Activated CD4-positive, alpha-beta T cell treated with anti-CD3 and anti-CD28 coated beads for 36 hours (primary cell): Measurements from ENCODE around the gene FSCN2. TPM values are rescaled to one million over a fixed set of nuclear protein-coding genes. Genes with fewer than 3 reads are reported as not detected.
A peak's percentile ranks its signal among the peaks of the same experiment; 100 is the strongest.

Experiments
- ATAC-seq: fragments of 200-7000 bp; cut with Tn5 transposase; one replicate; pipeline ENCODE4 v1.10.0; 2021; ENCODE audit warnings: mild to moderate bottlenecking, moderate library complexity
- CTCF ChIA-PET: fragments of 350-600 bp; sonication (Branson Sonifier 250); formaldehyde crosslinking; loops from one replicate; lab custom pipeline; 2021; ENCODE audit warnings: antibody characterized with exemption; lab: Charles Lee
- POLR2A ChIA-PET: fragments of 350-600 bp; sonication (Branson Sonifier 250); formaldehyde crosslinking; loops from one replicate; lab custom pipeline; 2021; ENCODE audit warnings: antibody characterized with exemption, inconsistent platforms; lab: Charles Lee
- DNase-seq: peaks from one replicate; pipeline ENCODE4 v3.0.0-alpha.2; 2020
- H3K27ac Mint-ChIP-seq: one replicate; pipeline ENCODE4 v1.8.0; 2021; ENCODE audit warnings: mixed read lengths
- H3K27me3 Mint-ChIP-seq: one replicate; pipeline ENCODE4 v1.8.0; 2021; ENCODE audit warnings: mixed read lengths
- H3K36me3 Mint-ChIP-seq: one replicate; pipeline ENCODE4 v1.8.0; 2021; ENCODE audit warnings: low read depth, mixed read lengths
- H3K4me1 Mint-ChIP-seq: one replicate; pipeline ENCODE4 v1.8.0; 2021; ENCODE audit warnings: mixed read lengths
- H3K4me3 Mint-ChIP-seq: one replicate; pipeline ENCODE4 v1.8.0; 2021; ENCODE audit warnings: mild to moderate bottlenecking, moderate library complexity, mixed read lengths
- H3K9me3 Mint-ChIP-seq: one replicate; pipeline ENCODE4 v1.8.0; 2021; ENCODE audit warnings: low read depth, mixed read lengths
- intact Hi-C, 2 experiments: fragments of 100-400 bp; cut with DNase I in 1 of 2; cut with micrococcal nuclease in 1 of 2; formaldehyde crosslinking; loops; one replicate each; pipeline versions ENCODE4 v1.14.2 to v1.15.1; 2022 to 2024; cut with DNase I, micrococcal nuclease
- total RNA-seq, 2 experiments: library from RNA; stranded (reverse); gene quantifications; one replicate each; pipeline ENCODE4 v1.2.3, GENCODE V29; 2021

FSCN2 gene
- total RNA-seq, 2 experiments from 2014 or later: 0.23 to 0.58 TPM

- DNase-seq (no peak), ATAC-seq (no peak)
- no peaks in the 10 kb centered on the region for H3K4me1 Mint-ChIP-seq
- no peaks in the 10 kb centered on the region for H3K9me3 Mint-ChIP-seq
- ChIA-PET CTCF (no interaction called here), POLR2A (no interaction called here)
- intact Hi-C loops: no loop called here
- no peaks in the 10 kb centered on the region for H3K36me3 Mint-ChIP-seq
- peaks cover 2% of the 10 kb centered on the region for H3K27me3 Mint-ChIP-seq
- no peak overlapping the region for H3K27ac Mint-ChIP-seq
- no peak overlapping the region for H3K4me3 Mint-ChIP-seq
Observed at GRCh38 chr17:81491761-81492160, 36.4 kb upstream of the FSCN2 start.

GRCh38 chr17:81492202-81492601 is 36.0 kb upstream of the FSCN2 start:
- DNase-seq (no peak), ATAC-seq (no peak)
- ChIA-PET POLR2A (no interaction called here), CTCF (interaction anchor here (0.6 kb wide), 1 partner anchor 714 kb away, joined by 4 read pairs; no protein-coding TSS in a partner anchor)
- no peak overlapping the region for H3K4me3 Mint-ChIP-seq
- peaks cover 2% of the 10 kb centered on the region for H3K27me3 Mint-ChIP-seq
- no peak overlapping the region for H3K27ac Mint-ChIP-seq
- no peaks in the 10 kb centered on the region for H3K4me1 Mint-ChIP-seq
- intact Hi-C loops: no loop called here
- no peaks in the 10 kb centered on the region for H3K9me3 Mint-ChIP-seq
- no peaks in the 10 kb centered on the region for H3K36me3 Mint-ChIP-seq

GRCh38 chr17:81492706-81493105 is 35.5 kb upstream of the FSCN2 start:
- H3K9me3 Mint-ChIP-seq: no peaks in the 10 kb centered on the region
- ATAC-seq (no peak), DNase-seq (no peak)
- ChIA-PET CTCF (interaction anchor here (0.6 kb wide), 2 partner anchors 715 to 1634 kb away, joined by 4 read pairs; no protein-coding TSS in a partner anchor), POLR2A (no interaction called here)
- H3K27me3 Mint-ChIP-seq: peaks cover 2% of the 10 kb centered on the region
- no peak overlapping the region for H3K4me3 Mint-ChIP-seq
- no peaks in the 10 kb centered on the region for H3K36me3 Mint-ChIP-seq
- no peak overlapping the region for H3K27ac Mint-ChIP-seq
- intact Hi-C loops: no loop called here
- no peaks in the 10 kb centered on the region for H3K4me1 Mint-ChIP-seq

GRCh38 chr17:81493198-81494038 is 34.8 kb upstream of the FSCN2 start:
- no peak overlapping the region for H3K27ac Mint-ChIP-seq
- H3K4me3 Mint-ChIP-seq: no peak overlapping the region
- no peak for ATAC-seq
- CTCF ChIA-PET: interaction anchor here (0.6 kb wide), 1 partner anchor 1634 kb away, joined by 4 read pairs; no protein-coding TSS in a partner anchor
- no peaks in the 10 kb centered on the region for H3K9me3 Mint-ChIP-seq
- no peak for DNase-seq
- H3K27me3 Mint-ChIP-seq: peaks cover 6% of the 10 kb centered on the region
- no peaks in the 10 kb centered on the region for H3K4me1 Mint-ChIP-seq
- intact Hi-C loops: no loop called here
- H3K36me3 Mint-ChIP-seq: no peaks in the 10 kb centered on the region
- POLR2A ChIA-PET: interaction anchor here (0.6 kb wide), 1 partner anchor 537 kb away, joined by 6 read pairs; no protein-coding TSS in a partner anchor

GRCh38 chr17:81494626-81495377 is 33.4 kb upstream of the FSCN2 start:
- peaks cover 8% of the 10 kb centered on the region for H3K27me3 Mint-ChIP-seq
- peak; percentile 84 for ATAC-seq
- H3K4me3 Mint-ChIP-seq: no peak overlapping the region
- POLR2A ChIA-PET: no interaction called here
- H3K4me1 Mint-ChIP-seq: no peaks in the 10 kb centered on the region
- CTCF ChIA-PET: no interaction called here
- DNase-seq: peak; percentile 51
- no peaks in the 10 kb centered on the region for H3K36me3 Mint-ChIP-seq
- H3K9me3 Mint-ChIP-seq: no peaks in the 10 kb centered on the region
- H3K27ac Mint-ChIP-seq: no peak overlapping the region
- intact Hi-C loops: no loop called here

GRCh38 chr17:81498953-81499600 is 29.1 kb upstream of the FSCN2 start:
- intact Hi-C loops: no loop called here
- ChIA-PET POLR2A (no interaction called here), CTCF (interaction anchor here (0.7 to 1.2 kb wide), 2 partner anchors 10 kb away, joined by 3 to 4 read pairs; no protein-coding TSS in a partner anchor)
- H3K9me3 Mint-ChIP-seq: no peaks in the 10 kb centered on the region
- H3K36me3 Mint-ChIP-seq: no peaks in the 10 kb centered on the region
- no peak overlapping the region for H3K27ac Mint-ChIP-seq
- no peak for ATAC-seq
- H3K27me3 Mint-ChIP-seq: peaks cover 8% of the 10 kb centered on the region
- no peak for DNase-seq
- H3K4me3 Mint-ChIP-seq: no peak overlapping the region
- no peaks in the 10 kb centered on the region for H3K4me1 Mint-ChIP-seq

- intact Hi-C loops: no loop called here
- H3K4me3 Mint-ChIP-seq: no peak overlapping the region
- no peaks in the 10 kb centered on the region for H3K36me3 Mint-ChIP-seq
- no peak for ATAC-seq
- peaks cover 8% of the 10 kb centered on the region for H3K27me3 Mint-ChIP-seq
- no peak overlapping the region for H3K27ac Mint-ChIP-seq
- DNase-seq: no peak
- H3K9me3 Mint-ChIP-seq: no peaks in the 10 kb centered on the region
- ChIA-PET CTCF (interaction anchor here (0.8 kb wide), 1 partner anchor 177 kb away, joined by 3 read pairs; no protein-coding TSS in a partner anchor), POLR2A (interaction anchor here (1.4 kb wide), 1 partner anchor 9 kb away, joined by 3 read pairs; no protein-coding TSS in a partner anchor)
- H3K4me1 Mint-ChIP-seq: no peaks in the 10 kb centered on the region
Observed at GRCh38 chr17:81499601-81499970, 28.6 kb upstream of the FSCN2 start.

GRCh38 chr17:81500047-81500446 is 28.1 kb upstream of the FSCN2 start:
- no peak for ATAC-seq
- H3K27ac Mint-ChIP-seq: no peak overlapping the region
- intact Hi-C loops: no loop called here
- no peaks in the 10 kb centered on the region for H3K4me1 Mint-ChIP-seq
- ChIA-PET POLR2A (interaction anchor here (1.4 kb wide), 1 partner anchor 8 kb away, joined by 3 read pairs; no protein-coding TSS in a partner anchor), CTCF (interaction anchor here (0.8 kb wide), 1 partner anchor 177 kb away, joined by 3 read pairs; no protein-coding TSS in a partner anchor)
- peaks cover 8% of the 10 kb centered on the region for H3K27me3 Mint-ChIP-seq
- DNase-seq: no peak
- H3K9me3 Mint-ChIP-seq: no peaks in the 10 kb centered on the region
- no peaks in the 10 kb centered on the region for H3K36me3 Mint-ChIP-seq
- H3K4me3 Mint-ChIP-seq: no peak overlapping the region

GRCh38 chr17:81502471-81503017 is 25.6 kb upstream of the FSCN2 start:
- intact Hi-C loops: no loop called here
- Mint-ChIP-seq H3K36me3 (no peaks in the 10 kb centered on the region), H3K4me3 (no peak overlapping the region), H3K4me1 (no peaks in the 10 kb centered on the region), H3K27me3 (peaks cover 5% of the 10 kb centered on the region), H3K27ac (no peak overlapping the region), H3K9me3 (no peaks in the 10 kb centered on the region)
- ChIA-PET POLR2A (no interaction called here), CTCF (no interaction called here)
- ATAC-seq (no peak), DNase-seq (no peak)

GRCh38 chr17:81503619-81504018 is 24.6 kb upstream of the FSCN2 start:
- H3K36me3 Mint-ChIP-seq: peaks cover 7% of the 10 kb centered on the region
- H3K9me3 Mint-ChIP-seq: no peaks in the 10 kb centered on the region
- H3K4me1 Mint-ChIP-seq: peaks cover 2% of the 10 kb centered on the region
- ChIA-PET POLR2A (no interaction called here), CTCF (no interaction called here)
- no peak overlapping the region for H3K27ac Mint-ChIP-seq
- H3K4me3 Mint-ChIP-seq: no peak overlapping the region
- no peak for DNase-seq
- ATAC-seq: no peak
- intact Hi-C loops: no loop called here
- H3K27me3 Mint-ChIP-seq: no peaks in the 10 kb centered on the region
